A549 (cell line): ENCODE measurements around the gene ABCG8. TPM values are rescaled to one million over a fixed set of nuclear protein-coding genes. Genes with fewer than 3 reads are reported as not detected.

ENCODE experiments used
- JUNB ChIP-seq: fragments of >200 bp; sonication (Bioruptor Twin); formaldehyde crosslinking; IDR thresholded peaks from 2 replicates; pipeline ENCODE4 v1.6.1; 2016
- KDM5A ChIP-seq: fragments of 200-600 bp; sonication (generic); IDR thresholded peaks from 2 replicates; pipeline ENCODE4 v1.6.1; 2016; ENCODE audit warnings: antibody characterized with exemption, mild to moderate bottlenecking
- polyA plus RNA-seq, 4 experiments: library from polyadenylated mRNA; depleted of rRNA in 3 of 4; stranded (reverse); fragments of >200 nt; fragmentation: RNase III in 1 of 4; extraction: RNeasy Plus Mini Kit Qiagen cat#74134 plus additional on column Dnase treatment in 1 of 4; gene quantifications; 2 replicates in 3 of 4; 3 replicates in 1 of 4; pipeline ENCODE4 v1.2.3, GENCODE V29; 2011 to 2017
- small RNA-seq, 6 experiments: library from RNA; depleted of rRNA; stranded (forward); fragments of <200 nt; gene quantifications; one replicate each; pipeline ENCODE3, GENCODE V24; 2012

The ABCG8 gene
- polyA plus RNA-seq, 2 of the 4 experiments (the other 2 are of a cell fraction) = not detected

GRCh38 chr2:43931293-43931692 lies 92.5 kb downstream of the ABCG8 start (continued):
- TF ChIP-seq JUNB (no peak), KDM5A (no peak)

Small RNA genes within 50 kb of the gene (small RNA-seq; reads per million reads assigned to genes)
- gene RN7SL455P (0 reads per million in 6 experiments), gene RNU6-1048P (0 reads per million in 6 experiments)

Other genes starting within 250 kb of the ABCG8 start
- 37.9 and 51.8 TPM in 2 replicates for gene THADA, start 242.9 kb upstream of the ABCG8 start, polyA plus RNA-seq (2011; rRNA removed)
- gene THADA, start 242.9 kb upstream of the ABCG8 start, polyA plus RNA-seq (2017; fragmentation: RNase III; extraction: RNeasy Plus Mini Kit Qiagen cat#74134 plus additional on column Dnase treatment) = 21.8 to 24.2 TPM (median 23.5 TPM) in 3 replicates
- 14.9 and 15.3 TPM in 2 replicates for gene PLEKHH2, start 201.7 kb upstream of the ABCG8 start, polyA plus RNA-seq (2011; rRNA removed)
- gene PLEKHH2, start 201.7 kb upstream of the ABCG8 start, polyA plus RNA-seq (2017; fragmentation: RNase III; extraction: RNeasy Plus Mini Kit Qiagen cat#74134 plus additional on column Dnase treatment) = 0.68 to 0.92 TPM (median 0.90 TPM) in 3 replicates
- gene C1GALT1C1L, start 162.5 kb upstream of the ABCG8 start, polyA plus RNA-seq (2011; rRNA removed) = 5.4 and 5.9 TPM in 2 replicates
- gene C1GALT1C1L, start 162.5 kb upstream of the ABCG8 start, polyA plus RNA-seq (2017; fragmentation: RNase III; extraction: RNeasy Plus Mini Kit Qiagen cat#74134 plus additional on column Dnase treatment) = 1.4 to 2.1 TPM (median 2.1 TPM) in 3 replicates
- gene DYNC2LI1, start 64.9 kb upstream of the ABCG8 start, polyA plus RNA-seq (2011; rRNA removed) = 33.5 and 44.3 TPM in 2 replicates
- 22.2 to 28.2 TPM (median 23.7 TPM) in 3 replicates for gene DYNC2LI1, start 64.9 kb upstream of the ABCG8 start, polyA plus RNA-seq (2017; fragmentation: RNase III; extraction: RNeasy Plus Mini Kit Qiagen cat#74134 plus additional on column Dnase treatment)
- not detected in 2 replicates for gene ABCG5, start 132 bp upstream of the ABCG8 start, polyA plus RNA-seq (2011; rRNA removed)
- gene ABCG5, start 132 bp upstream of the ABCG8 start, polyA plus RNA-seq (2017; fragmentation: RNase III; extraction: RNeasy Plus Mini Kit Qiagen cat#74134 plus additional on column Dnase treatment) = not detected in 3 replicates
- 185 and 269 TPM in 2 replicates for gene LRPPRC, start 157.0 kb downstream of the ABCG8 start, polyA plus RNA-seq (2011; rRNA removed)
- gene LRPPRC, start 157.0 kb downstream of the ABCG8 start, polyA plus RNA-seq (2017; fragmentation: RNase III; extraction: RNeasy Plus Mini Kit Qiagen cat#74134 plus additional on column Dnase treatment) = 80.8 to 95.9 TPM (median 84.6 TPM) in 3 replicates